ENCODE measurements around the gene UMODL1.

UMODL1 gene

DNA sequence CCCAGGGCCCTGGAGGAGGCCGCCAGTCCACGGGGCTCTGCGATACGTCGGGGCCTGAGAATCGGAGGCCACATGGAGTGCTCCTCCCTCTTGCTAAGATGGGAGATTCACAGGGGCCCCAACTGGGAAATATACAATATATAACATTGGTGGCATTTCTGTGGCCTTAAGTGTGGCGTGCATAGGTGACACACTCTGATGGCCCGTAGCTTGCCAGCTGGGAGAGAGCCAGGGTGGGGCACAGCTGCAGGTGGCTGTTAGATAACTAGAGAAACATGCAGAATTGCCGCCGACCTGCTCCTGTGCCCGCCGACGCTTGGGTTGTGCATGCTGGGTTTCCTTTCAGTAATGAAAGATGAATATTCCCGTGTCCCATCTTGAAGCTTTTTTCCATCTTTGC lies 30.1 kb downstream of the UMODL1 start:
- TF ChIP-seq GATA3 (IDR thresholded peaks at IDR 0.05; ENCODE audit: low read depth, low read length) (no peak), GATA2 (IDR thresholded peaks at IDR 0.05; ENCODE audit: low read depth, low read length) (no peak)

DNA sequence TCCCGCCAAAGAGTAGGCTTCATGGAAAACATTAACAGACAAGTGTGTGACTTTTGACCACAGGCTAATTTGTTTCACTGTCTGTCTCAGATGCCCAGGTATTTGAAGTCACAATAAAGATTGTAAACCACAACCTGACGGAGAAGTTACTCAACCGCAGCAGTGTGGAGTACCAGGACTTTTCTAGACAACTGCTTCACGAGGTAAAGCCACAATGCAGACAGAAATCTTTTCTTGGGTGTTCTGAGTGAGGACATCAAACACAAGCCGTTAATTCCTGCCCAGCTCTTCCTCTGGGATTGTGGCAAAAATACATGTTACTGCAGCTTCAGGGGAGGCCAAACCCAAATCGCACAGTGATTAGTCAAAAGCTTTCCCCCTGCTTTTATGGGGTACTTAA lies 31.0 kb downstream of the UMODL1 start:
- no peak for TF ChIP-seq GATA2 (IDR thresholded peaks at IDR 0.05; ENCODE audit: low read depth, low read length)

DNA sequence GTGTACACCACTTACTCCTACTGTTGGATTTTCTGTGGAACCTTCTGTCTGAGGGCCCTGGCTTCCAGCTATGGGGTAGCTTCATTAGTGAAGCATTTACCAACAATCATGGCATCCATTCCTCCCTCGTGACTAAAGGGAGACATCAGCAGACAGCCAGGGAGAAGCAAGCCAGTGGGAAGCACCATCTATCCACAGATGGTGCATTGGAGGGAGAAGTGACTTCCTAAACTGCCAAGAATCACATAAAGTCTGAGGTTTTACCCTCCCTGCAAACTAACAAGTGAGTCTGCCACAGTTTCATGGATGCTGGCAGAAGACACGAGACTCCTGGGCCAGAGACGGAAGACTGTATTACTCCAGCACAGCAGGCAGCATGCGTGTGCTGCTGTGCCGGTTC lies 31.4 kb downstream of the UMODL1 start:
- no peak for TF ChIP-seq GATA3 (IDR thresholded peaks at IDR 0.05; ENCODE audit: low read depth, low read length)
- TF ChIP-seq GATA2 (IDR thresholded peaks at IDR 0.05; ENCODE audit: low read depth, low read length): no peak

DNA sequence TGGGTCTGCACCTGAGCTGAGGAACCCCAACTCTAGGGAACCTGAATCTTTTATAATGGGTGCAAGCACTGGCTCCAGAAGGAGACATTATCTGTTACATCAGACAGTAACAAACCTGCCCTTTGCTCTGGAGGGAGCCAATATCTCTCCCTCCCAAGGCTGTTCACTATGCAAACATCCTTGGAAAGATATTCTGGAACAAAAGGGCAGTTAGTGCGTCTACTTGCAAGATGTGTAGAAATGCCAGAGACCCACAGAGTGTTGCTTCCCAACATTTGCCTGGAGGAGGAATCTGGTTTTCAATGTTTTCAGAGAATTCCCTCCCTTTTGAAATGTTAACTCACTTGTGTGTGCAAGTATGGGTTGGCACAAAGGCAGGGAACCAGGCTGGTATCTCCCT lies 31.9 kb downstream of the UMODL1 start:
- TF ChIP-seq GATA2 (IDR thresholded peaks at IDR 0.05; ENCODE audit: low read depth, low read length): no peak
- no peak for TF ChIP-seq GATA3 (IDR thresholded peaks at IDR 0.05; ENCODE audit: low read depth, low read length)

DNA sequence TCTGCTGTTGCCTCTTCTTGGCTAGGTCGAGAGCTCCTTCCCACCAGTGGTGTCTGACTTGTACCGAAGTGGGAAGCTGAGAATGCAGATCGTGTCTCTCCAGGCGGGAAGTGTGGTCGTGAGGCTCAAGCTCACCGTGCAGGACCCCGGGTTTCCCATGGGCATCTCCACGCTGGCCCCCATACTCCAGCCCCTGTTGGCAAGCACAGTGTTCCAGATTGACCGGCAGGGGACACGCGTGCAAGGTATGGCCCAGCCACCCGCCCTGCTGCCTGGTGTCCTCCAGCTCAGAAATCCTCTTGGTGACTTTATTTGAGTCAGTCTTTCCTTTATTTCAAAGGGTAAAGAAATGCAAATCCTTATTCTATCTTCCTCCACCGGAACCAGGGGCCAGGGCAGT lies 32.7 kb downstream of the UMODL1 start:
- TF ChIP-seq GATA3 (IDR thresholded peaks at IDR 0.05; ENCODE audit: low read depth, low read length) (no peak), GATA2 (IDR thresholded peaks at IDR 0.05; ENCODE audit: low read depth, low read length) (no peak)

DNA sequence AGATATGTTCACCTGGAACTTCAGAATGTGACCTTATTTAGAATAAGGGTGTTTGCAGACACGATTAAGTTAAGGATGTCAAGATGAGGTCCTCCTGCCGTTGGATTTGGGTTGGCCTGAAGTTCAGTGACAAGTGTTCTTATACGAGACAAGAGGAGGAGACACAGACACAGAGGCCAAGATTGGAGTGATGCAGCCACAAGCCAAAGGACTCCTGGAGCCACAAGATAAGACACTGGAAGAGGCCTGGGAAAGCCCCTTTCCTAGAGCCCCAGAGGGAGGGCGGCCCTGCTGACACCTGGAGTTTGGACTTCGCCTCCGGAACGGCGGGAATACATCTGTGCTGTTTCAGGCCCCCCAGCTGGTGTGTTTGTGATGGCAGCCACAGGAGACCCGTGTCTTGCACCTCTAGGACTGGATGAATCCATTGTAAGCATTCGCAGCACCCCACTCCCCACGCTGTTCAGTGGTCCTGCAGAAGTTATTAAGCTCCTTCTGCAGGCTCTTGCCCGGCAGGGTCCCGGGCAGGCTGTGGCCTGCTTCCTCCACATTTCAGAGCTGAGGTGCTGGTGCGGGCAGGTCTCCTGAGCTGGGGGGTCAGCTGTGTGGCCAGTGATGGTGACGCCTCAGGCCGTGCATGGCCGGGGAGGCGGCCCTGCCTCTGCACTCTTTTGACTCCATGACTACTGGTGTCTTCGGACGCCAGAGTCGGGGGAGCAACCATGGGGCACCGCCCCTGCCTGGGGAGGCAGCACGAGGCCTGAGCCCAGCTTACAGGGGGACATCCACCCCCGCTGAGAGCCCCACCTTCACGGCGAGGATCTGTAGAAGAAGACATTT lies 34.6 kb downstream of the UMODL1 start:
- TF ChIP-seq GATA3 (IDR thresholded peaks at IDR 0.05; ENCODE audit: low read depth, low read length) (no peak), GATA2 (IDR thresholded peaks at IDR 0.05; ENCODE audit: low read depth, low read length) (no peak)

DNA sequence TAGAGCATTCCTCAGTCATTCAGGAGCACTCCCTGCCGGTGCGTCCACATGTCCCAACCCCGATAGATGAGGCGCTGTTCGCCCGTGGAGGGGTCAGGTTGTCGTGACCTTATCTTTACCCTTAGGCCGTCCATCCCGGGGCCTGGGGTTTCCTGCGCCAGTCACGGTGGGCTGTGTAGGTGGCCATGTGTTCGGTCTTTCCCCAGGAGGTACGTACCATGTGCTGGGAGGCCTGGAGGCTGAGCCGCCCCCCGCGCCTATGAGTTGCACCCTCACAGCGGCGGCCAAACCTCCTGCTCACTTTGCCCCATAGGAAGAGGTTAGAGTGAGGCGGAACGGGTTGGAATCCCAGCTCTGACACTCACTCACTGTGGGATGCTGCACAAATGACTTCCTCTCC lies 35.3 kb downstream of the UMODL1 start:
- no peak for TF ChIP-seq GATA3 (IDR thresholded peaks at IDR 0.05; ENCODE audit: low read depth, low read length)
- TF ChIP-seq GATA2 (IDR thresholded peaks at IDR 0.05; ENCODE audit: low read depth, low read length): no peak

DNA sequence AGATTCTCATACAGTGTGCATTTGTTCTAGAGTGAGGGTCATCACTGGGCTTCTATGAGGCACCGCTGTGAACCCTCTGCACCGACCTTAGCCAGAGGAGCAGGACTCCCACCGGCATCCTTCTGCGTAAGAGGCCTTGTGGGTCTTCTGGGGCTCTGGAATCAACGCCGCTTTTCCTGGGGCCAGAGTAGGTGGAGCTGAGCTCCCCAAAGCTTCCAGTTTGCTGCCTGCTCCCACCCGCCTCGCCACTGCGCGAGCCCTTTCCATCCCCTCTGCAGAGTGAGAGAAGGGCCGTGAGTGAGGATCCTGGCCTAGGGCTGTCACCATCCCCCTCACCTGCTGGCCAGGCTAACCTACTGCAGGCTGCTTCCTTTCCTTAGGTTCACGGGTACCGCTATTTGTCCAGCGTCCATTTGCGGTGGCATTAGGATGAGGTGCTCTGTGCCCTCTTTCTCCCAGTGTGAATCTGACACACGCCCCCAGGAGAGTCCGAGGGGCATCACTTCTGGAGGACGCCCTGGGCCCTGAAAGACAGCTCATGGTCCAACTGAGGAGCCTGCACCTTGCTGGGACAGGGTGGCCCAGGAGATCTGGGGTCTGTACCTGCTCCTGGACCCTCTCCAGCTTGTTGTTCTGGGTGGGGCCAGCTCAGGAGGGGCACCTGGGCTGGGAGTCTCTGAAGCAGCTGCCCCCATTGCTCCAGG lies 36.2 kb downstream of the UMODL1 start:
- TF ChIP-seq GATA2 (IDR thresholded peaks at IDR 0.05; ENCODE audit: low read depth, low read length) (no peak), GATA3 (IDR thresholded peaks at IDR 0.05; ENCODE audit: low read depth, low read length) (no peak)

DNA sequence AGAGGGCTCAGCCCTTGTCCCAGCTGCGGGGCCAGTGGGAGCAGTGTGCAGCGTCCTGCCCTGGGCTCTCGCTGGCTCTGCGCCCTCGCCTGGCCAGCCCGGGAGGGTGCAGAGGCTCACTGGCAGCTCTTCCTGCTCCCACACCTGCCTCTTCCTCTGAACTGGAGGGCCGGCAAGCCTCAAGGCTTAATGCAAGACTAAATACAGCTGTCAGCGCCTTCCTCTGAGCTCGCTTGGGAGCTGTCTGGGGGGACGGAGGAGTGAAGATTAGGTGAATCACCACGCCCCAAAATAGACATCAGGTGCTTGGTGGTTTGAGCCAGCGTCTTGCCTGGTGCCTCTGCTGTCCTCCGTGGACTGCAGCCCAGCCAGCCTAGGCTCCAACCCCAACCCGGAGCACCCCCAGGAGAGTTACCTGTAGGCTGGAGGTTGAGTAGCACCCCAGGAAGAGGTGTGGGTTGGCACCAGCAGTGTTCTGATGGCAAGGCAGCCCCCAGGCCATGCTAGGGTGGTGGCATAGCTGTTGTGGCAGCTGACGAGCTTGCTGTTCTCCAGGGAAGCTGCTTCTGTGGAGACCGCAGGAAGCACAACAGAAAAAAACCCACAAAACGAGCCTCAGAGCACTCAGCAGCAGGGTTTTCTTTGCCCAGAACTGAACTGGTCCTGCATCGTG lies 36.9 kb downstream of the UMODL1 start:
- no peak for TF ChIP-seq GATA3 (IDR thresholded peaks at IDR 0.05; ENCODE audit: low read depth, low read length)
- no peak for TF ChIP-seq GATA2 (IDR thresholded peaks at IDR 0.05; ENCODE audit: low read depth, low read length)

DNA sequence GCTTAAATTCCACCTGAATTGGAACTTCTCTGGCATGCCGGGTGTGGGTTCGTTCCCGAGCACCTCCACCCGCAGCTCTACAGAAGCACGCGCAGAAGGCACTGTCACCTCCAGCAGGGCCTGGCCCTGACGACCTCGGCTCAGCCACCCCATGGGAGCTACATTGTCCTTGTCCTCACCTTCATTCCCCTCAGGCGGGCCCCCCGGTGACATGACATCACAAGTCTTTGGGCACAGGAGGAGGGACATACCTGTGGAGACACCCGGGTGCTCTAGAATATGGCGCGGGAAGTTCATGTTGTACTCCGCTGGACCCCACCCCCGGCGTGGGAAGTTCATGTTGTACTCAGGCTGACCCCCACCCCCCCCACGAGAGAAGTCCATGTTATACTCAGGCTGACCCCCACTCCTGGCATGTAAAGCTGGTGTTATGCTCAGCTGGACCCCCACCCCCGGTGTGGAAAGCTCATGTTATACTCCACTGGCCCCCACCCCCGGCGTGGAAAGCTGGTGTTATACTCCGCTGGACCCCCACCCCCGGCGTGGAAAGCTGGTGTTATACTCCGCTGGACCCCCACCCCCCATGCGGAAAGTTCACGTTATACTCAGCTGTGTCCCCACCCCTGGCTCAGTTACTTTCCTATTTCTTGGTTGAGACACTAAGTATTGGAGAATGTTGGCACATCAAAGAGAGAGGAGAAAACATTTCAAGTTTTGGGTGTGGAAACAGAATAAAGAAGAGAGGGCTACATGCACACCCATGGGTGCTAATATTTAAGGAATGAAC lies 37.6 kb downstream of the UMODL1 start:
- no peak for TF ChIP-seq GATA3 (IDR thresholded peaks at IDR 0.05; ENCODE audit: low read depth, low read length)
- TF ChIP-seq GATA2 (IDR thresholded peaks at IDR 0.05; ENCODE audit: low read depth, low read length): no peak

DNA sequence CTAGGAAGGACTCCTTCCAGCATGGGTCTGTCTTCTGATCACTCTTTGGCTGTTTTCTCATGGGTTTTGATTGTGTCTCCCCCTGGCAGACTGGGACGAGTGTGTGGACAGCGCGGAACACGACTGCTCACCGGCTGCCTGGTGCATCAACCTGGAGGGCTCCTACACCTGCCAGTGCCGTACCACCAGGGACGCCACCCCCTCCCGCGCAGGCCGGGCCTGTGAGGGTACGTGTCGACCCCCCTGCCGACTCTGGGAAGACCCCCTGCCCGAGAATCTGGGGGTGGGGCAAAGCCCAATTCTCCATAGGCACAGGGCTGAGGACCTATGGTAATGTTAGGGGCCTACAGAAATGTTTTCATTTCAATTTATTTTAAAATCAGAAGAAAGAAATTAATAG lies 38.4 kb downstream of the UMODL1 start:
- TF ChIP-seq GATA3 (IDR thresholded peaks at IDR 0.05; ENCODE audit: low read depth, low read length) (no peak), GATA2 (IDR thresholded peaks at IDR 0.05; ENCODE audit: low read depth, low read length) (no peak)

DNA sequence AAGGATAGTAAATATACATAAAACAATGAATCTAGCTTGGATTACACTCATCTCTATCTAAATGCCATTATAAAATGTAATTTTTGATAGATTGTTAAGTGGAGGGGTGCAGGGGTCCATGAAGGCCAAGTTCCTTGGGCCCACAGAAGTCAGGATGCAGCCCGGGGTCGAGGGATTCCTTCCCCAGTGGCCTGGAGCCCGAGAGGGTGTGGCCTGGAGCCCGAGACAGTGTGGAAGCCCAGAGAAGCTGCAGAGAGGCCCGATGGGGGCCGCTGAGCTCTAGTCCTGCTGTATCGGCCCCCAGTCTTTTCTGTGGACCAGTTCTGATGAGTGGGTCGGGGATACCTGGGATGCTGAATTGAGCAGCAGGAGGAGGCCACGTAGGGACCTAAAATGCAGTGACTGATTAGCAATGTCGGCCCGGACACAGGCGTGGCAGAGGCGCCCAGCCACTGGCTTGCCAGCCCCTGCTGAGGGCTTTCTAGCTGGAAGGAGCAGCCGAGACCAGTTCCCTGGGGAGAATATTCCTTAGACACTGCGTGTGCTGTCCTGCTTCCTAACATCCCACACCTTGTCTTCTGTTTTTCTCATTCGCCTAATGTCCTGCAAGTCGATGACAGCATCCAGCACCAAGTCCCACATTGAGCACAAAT lies 38.9 kb downstream of the UMODL1 start:
- TF ChIP-seq GATA2 (IDR thresholded peaks at IDR 0.05; ENCODE audit: low read depth, low read length) (no peak), GATA3 (IDR thresholded peaks at IDR 0.05; ENCODE audit: low read depth, low read length) (no peak)

DNA sequence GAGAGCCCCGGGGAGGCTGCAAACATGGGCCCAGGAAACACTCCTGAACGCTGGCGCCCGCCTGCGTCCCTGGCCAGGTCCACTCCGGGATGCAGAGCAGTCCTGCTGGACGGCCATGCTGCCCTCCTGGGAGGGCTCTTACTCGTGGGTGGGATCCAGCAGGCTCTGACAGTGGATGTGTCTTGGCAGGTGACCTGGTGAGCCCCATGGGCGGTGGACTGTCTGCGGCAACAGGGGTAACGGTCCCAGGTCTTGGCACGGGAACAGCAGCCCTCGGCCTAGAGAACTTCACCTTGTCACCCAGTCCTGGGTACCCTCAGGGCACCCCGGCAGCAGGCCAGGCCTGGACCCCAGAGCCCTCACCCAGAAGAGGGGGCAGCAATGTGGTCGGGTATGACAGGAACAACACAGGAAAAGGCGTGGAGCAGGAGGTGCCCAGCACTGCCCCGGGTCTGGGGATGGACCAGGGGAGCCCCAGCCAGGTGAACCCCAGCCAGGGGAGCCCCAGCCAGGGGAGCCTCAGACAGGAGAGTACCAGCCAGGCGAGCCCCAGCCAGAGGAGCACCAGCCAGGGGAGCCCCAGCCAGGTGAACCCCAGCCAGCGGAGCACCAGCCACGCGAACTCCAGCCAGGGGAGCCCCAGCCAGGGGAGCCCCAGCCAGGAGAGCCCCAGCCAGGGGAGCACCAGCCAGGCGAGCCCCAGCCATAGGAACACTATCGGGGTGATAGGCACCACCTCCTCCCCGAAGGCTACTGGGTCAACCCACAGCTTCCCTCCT lies 39.8 kb downstream of the UMODL1 start:
- TF ChIP-seq GATA2 (IDR thresholded peaks at IDR 0.05; ENCODE audit: low read depth, low read length): no peak
- TF ChIP-seq GATA3 (IDR thresholded peaks at IDR 0.05; ENCODE audit: low read depth, low read length): no peak

All from SH-SY5Y (cell line).